H1 (cell line): Measurements from ENCODE around the gene COMP. TPM values are rescaled to one million over a fixed set of nuclear protein-coding genes. Genes with fewer than 3 reads are reported as not detected.

ENCODE experiments used
- CTCF ChIA-PET: fragments of 300-600 bp; sonication (Branson Sonifier 250); formaldehyde crosslinking; loops from one replicate; lab custom pipeline; 2021; ENCODE audit not compliant: partially characterized antibody; lab: Charles Lee
- POLR2A ChIA-PET: fragments of 300-600 bp; sonication (Branson Sonifier 250); formaldehyde crosslinking; loops from one replicate; lab custom pipeline; 2021; ENCODE audit warnings: inconsistent platforms; ENCODE audit not compliant: partially characterized antibody; lab: Charles Lee
- DNase-seq, 2 experiments: peaks; one replicate each; pipeline versions ENCODE4 v3.0.0 to v3.0.0-alpha.2; 2010 to 2022; ENCODE audit warnings: low spot score in 2 of 2, low read depth in 1 of 2, mixed read lengths in 1 of 2
- FAIRE-seq: peaks from 2 replicates; lab custom pipeline; 2011; peaks lifted over from hg19 to GRCh38; lab: Jason Lieb, UNC
- H2AFZ ChIP-seq: 2 replicates; pipeline ENCODE4 v1.8.1; 2012; ENCODE audit warnings: low read length, inconsistent platforms
- H2AK5ac ChIP-seq: 2 replicates; pipeline ENCODE4 v1.6.1; 2013; ENCODE audit warnings: low read depth, low read length
- H2BK120ac ChIP-seq: replicated peaks from 2 replicates; pipeline ENCODE3; 2013; ENCODE audit warnings: low read depth, low read length, inconsistent platforms
- H2BK12ac ChIP-seq: 2 replicates; pipeline ENCODE4 v1.6.1; 2013; ENCODE audit warnings: low read depth, low read length
- H2BK15ac ChIP-seq: 2 replicates; pipeline ENCODE4 v1.6.1; 2013; ENCODE audit warnings: low read length
- H2BK20ac ChIP-seq: 2 replicates; pipeline ENCODE4 v1.6.1; 2013; ENCODE audit warnings: low read length
- H2BK5ac ChIP-seq: 2 replicates; pipeline ENCODE4 v1.6.1; 2013; ENCODE audit warnings: low read depth, low read length
- H3K14ac ChIP-seq: 2 replicates; pipeline ENCODE4 v1.6.1; 2013; ENCODE audit warnings: inconsistent platforms; ENCODE audit not compliant: insufficient read length
- H3K18ac ChIP-seq: 2 replicates; pipeline ENCODE4 v1.6.1; 2013; ENCODE audit warnings: low read length; ENCODE audit errors: extremely low read depth
- H3K23ac ChIP-seq: 2 replicates; pipeline ENCODE4 v1.6.1; 2013; ENCODE audit warnings: inconsistent platforms; ENCODE audit not compliant: insufficient read length
- H3K23me2 ChIP-seq: 2 replicates; pipeline ENCODE4 v1.6.1; 2013; ENCODE audit warnings: low read depth, low read length
- H3K27ac ChIP-seq: 2 replicates; pipeline ENCODE4 v1.6.1; 2011; ENCODE audit warnings: low read depth, low read length, inconsistent platforms
- H3K27me3 ChIP-seq, 4 experiments: replicated peaks in 1 of 4; 1 replicate in 1 of 4; 2 replicates in 3 of 4; pipeline versions ENCODE4 v1.6.1 to v1.8.1; 2011 to 2013; ENCODE audit warnings: low read length in 3 of 4, mild to moderate bottlenecking in 3 of 4, inconsistent platforms in 2 of 4, mixed read lengths in 2 of 4, moderate library complexity in 1 of 4; ENCODE audit not compliant: control insufficient read depth in 3 of 4, insufficient read depth in 3 of 4; ENCODE audit errors: extremely low read depth in 1 of 4
- H3K36me3 ChIP-seq, 4 experiments: 2 replicates each; pipeline versions ENCODE4 v1.6.1 to v1.8.1; 2011 to 2013; ENCODE audit warnings: mild to moderate bottlenecking in 4 of 4, low read length in 3 of 4, moderate library complexity in 2 of 4, control low read depth in 1 of 4, inconsistent platforms in 1 of 4; ENCODE audit not compliant: insufficient read depth in 4 of 4, control insufficient read depth in 2 of 4
- H3K4ac ChIP-seq: replicated peaks from 2 replicates; pipeline ENCODE3; 2013; ENCODE audit warnings: low read length, low read depth, mixed read lengths, inconsistent platforms; ENCODE audit not compliant: insufficient read length
- H3K4me1 ChIP-seq, 4 experiments: replicated peaks in 1 of 4; 1 replicate in 1 of 4; 2 replicates in 3 of 4; pipeline versions ENCODE4 v1.6.1 to v1.8.1; 2011 to 2013; ENCODE audit warnings: low read length in 3 of 4, inconsistent platforms in 2 of 4, mixed read lengths in 1 of 4; ENCODE audit not compliant: insufficient read depth in 4 of 4, control insufficient read depth in 3 of 4
- H3K4me2 ChIP-seq, 2 experiments: 2 replicates each; pipeline versions ENCODE4 v1.6.1 to v1.8.1; 2011 to 2013; ENCODE audit warnings: low read depth in 2 of 2, low read length in 2 of 2, control low read depth in 1 of 2, inconsistent platforms in 1 of 2, mild to moderate bottlenecking in 1 of 2; ENCODE audit not compliant: insufficient read depth in 1 of 2
- H3K4me3 ChIP-seq, 4 experiments: fragments of 200-600, 300-600 bp in 1 of 4; sonication (generic), shearing (Covaris generic), sonication (Bioruptor Twin) in 1 of 4; 2 replicates each; pipeline versions ENCODE4 v1.5.1 to v1.8.1; 2011 to 2016; ENCODE audit warnings: low read length in 4 of 4, low read depth in 3 of 4, control low read depth in 2 of 4, inconsistent platforms in 2 of 4, mild to moderate bottlenecking in 2 of 4, mixed read lengths in 1 of 4, moderate library complexity in 1 of 4; ENCODE audit not compliant: insufficient read depth in 2 of 4; ENCODE audit errors: extremely low read depth in 1 of 4
- H3K56ac ChIP-seq: replicated peaks from 2 replicates; pipeline ENCODE3; 2013; ENCODE audit warnings: low read depth, mild to moderate bottlenecking, mixed read lengths, low read length, inconsistent platforms; ENCODE audit not compliant: insufficient read length
- H3K79me1 ChIP-seq: 2 replicates; pipeline ENCODE4 v1.6.1; 2013; ENCODE audit warnings: low read depth, low read length, control low read depth
- H3K79me2 ChIP-seq, 2 experiments: 2 replicates each; pipeline versions ENCODE4 v1.6.1 to v1.8.1; 2012 to 2013; ENCODE audit warnings: low read length in 2 of 2, mild to moderate bottlenecking in 2 of 2, inconsistent platforms in 1 of 2; ENCODE audit not compliant: insufficient read depth in 2 of 2, control insufficient read depth in 1 of 2
- H3K9ac ChIP-seq, 4 experiments: replicated peaks in 1 of 4; 1 replicate in 1 of 4; 2 replicates in 3 of 4; pipeline versions ENCODE4 v1.6.1 to v1.8.1; 2011 to 2013; ENCODE audit warnings: low read depth in 3 of 4, low read length in 3 of 4, control low read depth in 2 of 4, mild to moderate bottlenecking in 2 of 4, moderate library complexity in 2 of 4, inconsistent platforms in 1 of 4; ENCODE audit errors: extremely low read depth in 1 of 4
- H3K9me3 ChIP-seq, 2 experiments: 2 replicates each; pipeline versions ENCODE4 v1.6.1 to v1.8.1; 2012 to 2013; ENCODE audit warnings: mild to moderate bottlenecking in 2 of 2, moderate library complexity in 2 of 2, control low read depth in 1 of 2, inconsistent platforms in 1 of 2, low read depth in 1 of 2, low read length in 1 of 2, mixed read lengths in 1 of 2; ENCODE audit not compliant: insufficient read depth in 2 of 2
- H4K20me1 ChIP-seq, 2 experiments: replicated peaks in 1 of 2; 2 replicates each; pipeline versions ENCODE3 to v1.8.1; 2011 to 2013; ENCODE audit warnings: inconsistent platforms in 2 of 2, low read length in 2 of 2, mild to moderate bottlenecking in 1 of 2; ENCODE audit not compliant: insufficient read depth in 2 of 2, control insufficient read depth in 1 of 2
- H4K5ac ChIP-seq: 2 replicates; pipeline ENCODE4 v1.6.1; 2013; ENCODE audit warnings: low read length, low read depth, mixed read lengths, inconsistent platforms; ENCODE audit not compliant: insufficient read length
- H4K8ac ChIP-seq: 2 replicates; pipeline ENCODE4 v1.8.0; 2013; ENCODE audit warnings: mild to moderate bottlenecking, moderate library complexity, low read length, inconsistent platforms; ENCODE audit not compliant: insufficient read depth; ENCODE audit errors: extremely low read depth
- H4K91ac ChIP-seq: replicated peaks from 2 replicates; pipeline ENCODE3; 2013; ENCODE audit warnings: low read length, mixed read lengths, inconsistent platforms; ENCODE audit not compliant: insufficient read length
- ASH2L ChIP-seq: fragments of 200-600, 300-600 bp; sonication (generic); IDR thresholded peaks from one replicate; pipeline ENCODE4 v1.7.1; 2017; ENCODE audit warnings: low read length
- EGR1 ChIP-seq: IDR thresholded peaks from 2 replicates; pipeline ENCODE4 v1.6.1; 2011; ENCODE audit warnings: low read depth, low read length, borderline replicate concordance
- EZH2 ChIP-seq: fragments of 200-600 bp; sonication (generic); IDR thresholded peaks from 2 replicates; pipeline ENCODE4 v1.7.1; 2012; ENCODE audit warnings: low read depth, mild to moderate bottlenecking, moderate library complexity, low read length, inconsistent platforms; ENCODE audit not compliant: severe bottlenecking
- HDAC2 ChIP-seq, 2 experiments: fragments of 300-600 bp in 1 of 2; sonication (generic) in 1 of 2; IDR thresholded peaks; 2 replicates each; pipeline ENCODE4 v1.6.1; 2011 to 2012; ENCODE audit warnings: low read depth in 2 of 2, low read length in 2 of 2, mild to moderate bottlenecking in 2 of 2, moderate library complexity in 2 of 2, borderline replicate concordance in 1 of 2, inconsistent platforms in 1 of 2
- KDM1A ChIP-seq: fragments of 200-600, 300-600 bp; sonication (generic); IDR thresholded peaks from 2 replicates; pipeline ENCODE4 v1.7.1; 2016; ENCODE audit warnings: mild to moderate bottlenecking, low read length, borderline replicate concordance
- KDM5A ChIP-seq: fragments of 200-600 bp; IDR thresholded peaks from 2 replicates; pipeline ENCODE4 v1.7.1; 2012; ENCODE audit warnings: mild to moderate bottlenecking, low read length, inconsistent platforms, mixed read lengths
- SP2 ChIP-seq: IDR thresholded peaks from 2 replicates; pipeline ENCODE4 v1.6.1; 2012; ENCODE audit warnings: mild to moderate bottlenecking, low read length, inconsistent platforms
- SUZ12 ChIP-seq: fragments of 200-600 bp; sonication (generic); IDR thresholded peaks from 2 replicates; pipeline ENCODE4 v1.6.1; 2012; ENCODE audit warnings: mild to moderate bottlenecking, inconsistent platforms, low read length, moderate library complexity, mixed read lengths
- WGBS, 2 experiments: shearing (Covaris generic) in 1 of 2; methylation state at CpG; one replicate each; pipeline versions ENCODE4 v1.1.6 to v1.1.7; 2013 to 2015; ENCODE audit warnings: low lambda C conversion rate in 2 of 2, mixed read lengths in 2 of 2, inconsistent platforms in 1 of 2, low coverage in 1 of 2, missing lambda C conversion rate in 1 of 2; ENCODE audit not compliant: insufficient replicate concordance in 2 of 2, insufficient coverage in 1 of 2, insufficient read length in 1 of 2; ENCODE audit errors: extremely low coverage in 1 of 2, missing lambda C conversion rate in 1 of 2; 5-methylcytosine and 5-hydroxymethylcytosine counted together
- polyA plus RNA-seq, 7 experiments: library from polyadenylated mRNA; depleted of rRNA in 3 of 7; stranded (reverse) in 5 of 7; unstranded in 2 of 7; fragments of >200 nt in 5 of 7; fragments of 200-250 nt in 2 of 7; gene quantifications; 1 replicate in 5 of 7; 2 replicates in 1 of 7; 4 replicates in 1 of 7; pipeline versions ENCODE4 v1.2.1 to v1.2.3, GENCODE V29; 2011 to 2013; ENCODE audit warnings: missing spikeins in 2 of 7, mixed read lengths in 2 of 7
- total RNA-seq: library from RNA; stranded (reverse); fragmentation: NEBNext Ultra II Directional; extraction: Animal tissue kit (Norgen Biotek cat#: 25700); gene quantifications from 2 replicates; pipeline ENCODE4 v1.2.1, GENCODE V29; 2021

The COMP gene
- total and polyA plus RNA-seq, 2 of the 8 experiments (the other 6 are each of a cell fraction or from before 2014, with no cell fraction given): 0.17 TPM

GRCh38 chr19:18794692-18795091, 3.6 kb upstream of the COMP start:
- Histone ChIP-seq H3K4me2 (no peak overlapping the region), H4K91ac (no peak overlapping the region), H3K27me3 (peaks cover 41 to 77% (median 67%) of the 10 kb centered on the region in 4 experiments), H3K4me3 (no peak overlapping the region), H3K36me3 (peaks cover 0 to 7% (median 0%) of the 10 kb centered on the region in 4 experiments; a peak in 1 of 8 replicates), H2BK15ac (no peak overlapping the region), H3K14ac (no peak overlapping the region), H2BK5ac (no peak overlapping the region), H2BK120ac (no peak overlapping the region), H2BK20ac (no peak overlapping the region), H4K8ac (no peak overlapping the region), H3K4ac (no peak overlapping the region), H3K27ac (no peak overlapping the region), H3K9me3 (no peaks in the 10 kb centered on the region; a peak in 1 of 4 replicates), H4K5ac (no peak overlapping the region), H3K23ac (no peak overlapping the region), H3K4me1 (peaks cover 0 to 14% (median 5%) of the 10 kb centered on the region in 4 experiments; a peak in 5 of 7 replicates), H2BK12ac (no peak overlapping the region), H4K20me1 (peaks cover 2 to 18% of the 10 kb centered on the region in 2 experiments), H2AK5ac (no peak overlapping the region), H3K9ac (no peak overlapping the region), H3K18ac (no peak overlapping the region), H3K23me2 (peaks cover 13% of the 10 kb centered on the region; the same call in 1 of the 2 replicates), H3K56ac (no peak overlapping the region), H3K79me1 (no peaks in the 10 kb centered on the region), H3K79me2 (no peaks in the 10 kb centered on the region), H2AFZ (no peak overlapping the region)
- DNase-seq (no peak), FAIRE-seq (no peak)
- CTCF ChIA-PET: interaction anchor here (0.7 to 1.7 kb wide), 5 partner anchors 8 to 275 kb away, joined by 3 to 6 read pairs (median 3); no protein-coding TSS in a partner anchor
- no peak for TF ChIP-seq EGR1
- TF ChIP-seq KDM1A: peak; percentile 55; the same call in 1 of the 2 replicates
- peak; percentile 38 for TF ChIP-seq EZH2
- TF ChIP-seq HDAC2 (IDR thresholded peaks at IDR 0.05; ENCODE audit: borderline replicate concordance in 1 of 2, low read depth in 2 of 2, low read length in 2 of 2): no peak
- TF ChIP-seq SUZ12: no peak
- no peak for TF ChIP-seq ASH2L
- TF ChIP-seq KDM5A: no peak
- no peak for TF ChIP-seq SP2
- POLR2A ChIA-PET: interaction anchor here (0.7 kb wide), 2 partner anchors 7 to 9 kb away, joined by 3 read pairs; no protein-coding TSS in a partner anchor
- WGBS, 2 experiments: 84% methylated on average over 6 of the region's 6 CpGs; no CpG with 5 or more reads in 1 of the 2 experiments
